HG02938 (cell line): ENCODE results near the gene LARP4.
"Not testable (repeated sequence)": the region's sequence is repeated elsewhere in the genome, so short reads cannot be mapped to it uniquely, and the experiment has no call there.

ENCODE experiments used
- ATAC-seq: cut with Tn5 transposase; IDR thresholded peaks from one replicate; pipeline ENCODE4 v1.9.1; 2021; ENCODE audit warnings: mild to moderate bottlenecking, moderate library complexity; ENCODE audit not compliant: unreplicated experiment

Gene LARP4

DNA sequence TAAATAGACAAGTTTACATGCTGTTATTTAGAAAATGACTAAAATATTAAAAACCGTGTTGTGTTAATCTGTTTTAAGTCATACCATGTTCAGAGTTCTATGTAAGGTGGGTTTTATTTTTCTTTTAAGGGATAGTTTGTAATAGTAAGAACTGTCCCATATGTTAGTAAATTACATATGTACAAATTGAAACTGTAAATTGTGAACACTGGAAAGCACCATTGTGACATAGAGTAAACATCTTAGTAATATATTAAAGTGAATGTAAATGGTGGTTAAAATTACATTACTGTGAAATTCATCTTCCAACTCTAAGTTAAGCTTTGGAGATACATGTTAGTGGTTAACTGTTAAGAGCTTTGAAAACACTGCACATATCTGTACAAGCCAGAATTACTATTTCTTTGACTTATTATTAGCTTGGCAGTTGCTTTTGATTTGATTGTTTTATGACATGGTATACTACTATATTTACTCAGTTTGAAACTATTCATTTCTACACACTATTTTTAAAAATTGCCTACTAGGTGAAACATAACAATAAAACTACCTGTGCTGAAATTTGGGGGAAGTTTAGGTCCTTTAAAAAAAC lies 76.7 kb downstream of the LARP4 start:
- ATAC-seq: no peak

DNA sequence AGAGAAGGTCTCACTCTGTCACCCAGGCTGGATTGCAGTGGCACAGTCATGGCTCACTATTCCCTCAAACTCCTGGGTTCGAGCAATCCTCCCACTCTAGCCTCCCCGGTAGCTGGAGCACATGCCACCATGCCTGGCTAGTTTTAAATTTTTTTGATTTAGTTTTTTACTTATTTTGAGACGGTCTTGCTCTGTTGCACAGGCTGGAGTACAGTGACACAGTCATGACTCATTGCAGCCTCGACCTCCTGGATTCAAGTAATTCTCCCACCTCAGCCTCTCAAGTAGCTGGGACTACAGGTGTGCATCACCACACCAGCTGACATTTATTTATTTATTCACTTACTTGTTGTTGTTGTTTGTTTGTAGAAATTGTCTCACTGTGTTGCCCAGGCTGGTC lies 81.9 kb downstream of the LARP4 start:
- no peak for ATAC-seq

DNA sequence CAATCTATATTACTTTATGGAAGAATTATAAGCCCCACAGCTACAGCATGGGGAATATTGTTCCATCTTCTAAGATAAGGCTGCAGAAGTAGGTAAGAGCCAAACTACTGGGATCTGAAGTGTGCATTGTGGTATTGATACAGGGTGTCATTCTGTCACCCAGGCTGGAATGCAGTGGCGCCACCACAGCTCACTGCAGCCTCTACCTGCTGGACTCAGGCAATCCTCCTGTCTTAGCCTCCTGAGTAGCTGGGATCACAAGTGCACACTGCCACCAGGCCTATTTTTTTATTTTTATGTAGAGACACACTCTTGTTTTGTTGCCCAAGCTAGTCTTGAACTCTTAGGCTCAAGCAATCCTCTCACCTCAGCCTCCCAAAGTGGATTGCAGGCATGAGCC lies 82.8 kb downstream of the LARP4 start:
- no peak for ATAC-seq

DNA sequence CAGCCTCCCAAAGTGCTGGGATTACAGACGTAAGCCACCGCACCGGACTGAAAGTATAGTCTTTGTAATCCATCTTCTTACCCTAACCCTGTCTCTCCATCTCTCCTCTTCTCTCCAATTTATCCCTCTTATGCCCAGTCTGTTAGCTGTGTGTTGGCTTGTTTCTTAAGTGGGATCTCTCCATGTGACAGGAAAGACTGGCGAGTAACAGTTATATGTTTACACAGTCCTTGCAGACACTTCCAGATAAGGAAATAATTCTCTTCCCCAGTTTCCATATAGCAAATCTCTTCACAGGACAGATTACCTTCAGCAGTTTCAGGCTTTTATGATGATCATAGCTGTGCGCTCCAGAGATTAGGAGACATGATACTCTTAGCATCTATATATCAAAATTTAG lies 88.1 kb downstream of the LARP4 start:
- no peak for ATAC-seq

DNA sequence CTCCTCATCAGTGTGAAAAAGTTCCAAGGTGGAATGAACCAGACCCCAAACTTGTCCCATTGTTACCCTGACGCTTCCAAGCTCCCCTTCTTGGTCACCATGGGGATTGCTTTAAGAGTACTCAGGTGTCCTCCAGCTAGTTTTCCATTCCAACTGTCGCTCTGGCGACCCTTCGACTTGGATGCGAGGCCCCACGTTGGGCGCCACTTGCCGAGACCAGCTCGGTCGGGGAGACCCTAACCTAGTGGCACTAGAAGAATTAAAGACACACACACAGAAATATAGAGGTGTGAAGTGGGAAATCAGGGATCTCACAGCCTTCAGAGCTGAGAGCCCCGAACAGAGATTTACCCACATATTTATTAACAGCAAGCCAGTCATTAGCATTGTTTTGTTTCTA lies 97.4 kb downstream of the LARP4 start:
- ATAC-seq: not testable (repeated sequence)

DNA sequence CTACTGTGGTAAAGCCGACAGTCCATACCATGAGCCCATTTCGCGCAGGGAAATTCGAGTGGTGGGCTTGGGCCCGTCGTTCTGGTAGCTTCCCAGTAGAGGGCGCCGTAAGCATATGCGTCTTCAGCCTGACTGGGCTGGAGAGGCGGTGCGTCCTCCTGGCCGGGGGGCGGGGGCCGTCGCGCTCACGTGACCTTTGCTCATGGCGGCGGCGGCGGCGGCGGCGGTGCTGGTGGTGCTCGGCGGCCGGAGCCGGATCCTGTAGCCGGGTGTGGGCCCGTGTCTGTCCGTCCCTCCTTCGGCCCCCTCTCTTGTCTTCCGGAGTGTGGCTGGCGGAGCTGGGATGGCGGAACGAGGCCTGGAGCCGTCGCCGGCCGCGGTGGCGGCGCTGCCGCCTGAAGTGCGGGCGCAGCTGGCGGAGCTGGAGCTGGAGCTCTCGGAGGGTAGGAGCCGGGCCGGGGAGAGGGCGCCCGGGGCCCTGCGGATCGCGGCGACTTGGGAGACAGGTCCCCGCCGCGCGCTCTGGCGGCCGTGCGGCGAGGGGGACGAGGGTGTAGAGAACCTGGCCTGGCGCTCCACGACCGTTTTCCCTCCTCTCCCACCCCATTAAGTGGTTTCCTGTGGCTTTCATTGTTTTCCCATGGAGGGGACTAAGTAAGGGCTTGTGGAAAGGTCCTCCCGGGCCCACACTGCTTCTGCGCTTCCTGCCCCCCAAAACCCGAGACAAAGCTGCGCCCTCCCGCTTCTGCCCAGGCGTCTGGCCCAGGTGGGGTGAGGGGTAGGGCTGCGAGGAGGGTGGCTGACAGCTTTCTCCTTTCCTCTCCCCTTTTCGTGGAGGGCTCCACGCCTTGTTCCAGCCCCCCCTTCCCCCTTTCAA lies 104.4 kb downstream of the LARP4 start, which contains the start of gene DIP2B:
DIP2B (plus strand) TSS at position 188 of the 877 bp plus-strand sequence; CDS start at position 344, 156 bp downstream.
- peak; percentile 76 for ATAC-seq

DNA sequence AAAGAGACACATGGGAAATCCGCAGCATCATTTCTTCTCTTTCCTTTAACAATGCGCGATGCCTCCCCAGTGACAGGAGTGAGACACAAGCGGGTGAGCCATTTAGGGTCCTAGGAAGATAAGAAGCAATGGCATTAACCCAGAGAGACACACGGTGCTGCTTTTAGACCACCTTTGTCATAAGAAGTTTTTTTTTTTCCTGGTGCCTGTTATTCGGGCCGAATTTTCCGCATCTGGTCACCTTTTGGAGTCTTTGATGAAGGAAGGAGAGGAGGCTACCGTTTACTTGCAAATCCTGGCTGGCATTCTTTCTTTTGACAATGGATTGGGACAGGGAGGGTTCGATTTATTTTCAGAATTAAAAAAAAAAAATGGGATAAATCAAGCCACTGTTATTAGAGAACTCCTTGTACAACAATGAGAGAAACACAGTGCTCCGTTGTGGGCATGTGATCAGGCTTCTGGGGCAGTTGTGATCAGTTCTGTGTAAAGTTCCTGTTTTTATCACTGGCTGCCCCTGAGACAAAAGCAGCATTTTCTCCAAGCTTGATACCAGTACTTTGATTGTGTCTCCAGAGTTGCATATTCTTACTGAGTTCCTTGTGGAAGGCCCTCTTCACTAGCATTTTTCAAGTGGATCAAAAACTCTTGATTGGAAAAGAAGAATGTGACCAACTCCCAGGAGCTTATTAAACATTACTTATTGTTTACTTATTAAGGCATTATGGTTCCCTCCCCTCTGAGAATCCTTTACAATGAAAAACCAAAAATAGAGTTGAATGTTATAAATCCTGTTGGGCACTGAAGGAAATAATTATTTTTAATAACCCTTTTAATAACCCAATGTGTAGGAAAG lies 105.2 kb downstream of the LARP4 start:
- no peak for ATAC-seq

DNA sequence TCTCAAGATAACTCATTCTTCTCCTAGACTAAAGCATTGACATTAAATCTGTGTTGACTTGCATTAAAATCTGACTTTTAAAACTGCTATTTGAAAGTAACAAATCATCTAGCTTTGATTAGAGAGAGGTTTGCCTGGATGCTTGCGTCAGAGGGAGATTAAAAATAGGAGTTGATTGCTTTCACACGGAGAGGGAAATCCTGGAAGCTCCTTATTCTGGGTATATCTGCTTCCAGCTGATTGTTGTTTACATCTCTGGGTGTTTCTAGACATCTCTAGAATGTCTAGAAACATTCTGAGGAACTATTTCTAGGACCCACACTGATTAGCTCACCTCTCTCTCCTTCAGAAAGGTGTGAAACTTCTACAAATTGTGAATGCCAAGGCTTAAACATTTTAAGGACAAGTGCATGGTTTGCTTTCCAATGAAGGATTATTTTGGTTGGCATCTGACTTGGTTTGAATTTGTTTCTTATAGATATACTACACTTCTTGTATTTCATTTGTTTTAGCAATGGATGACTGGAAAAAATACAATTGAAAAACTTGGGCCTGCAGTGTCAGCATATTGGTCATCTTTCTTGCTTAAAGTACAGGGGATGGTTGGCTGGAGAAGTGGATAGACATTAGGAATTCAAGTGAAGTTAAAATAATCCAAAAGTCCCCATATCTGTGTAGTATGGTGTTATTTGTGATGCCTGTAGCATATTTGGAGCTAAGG lies 106.2 kb downstream of the LARP4 start:
- ATAC-seq: no peak

DNA sequence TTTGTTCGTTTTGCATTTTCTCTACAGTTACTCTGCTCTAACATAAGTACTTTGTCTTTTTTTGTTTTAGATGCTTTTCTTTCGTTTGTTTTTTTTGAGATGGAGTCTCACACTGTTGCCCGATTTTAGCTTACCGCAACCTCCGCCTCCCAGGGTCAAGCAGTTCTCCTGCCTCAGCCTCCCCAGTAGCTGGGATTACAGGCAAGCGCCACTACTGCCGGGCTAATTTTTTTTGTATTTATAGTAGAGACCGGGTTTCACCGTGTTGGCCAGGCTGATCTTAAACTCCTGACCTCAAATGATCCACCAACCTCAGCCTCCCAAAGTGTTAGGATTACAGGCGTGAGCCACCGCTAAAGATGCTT lies 106.8 kb downstream of the LARP4 start:
- ATAC-seq: no peak

DNA sequence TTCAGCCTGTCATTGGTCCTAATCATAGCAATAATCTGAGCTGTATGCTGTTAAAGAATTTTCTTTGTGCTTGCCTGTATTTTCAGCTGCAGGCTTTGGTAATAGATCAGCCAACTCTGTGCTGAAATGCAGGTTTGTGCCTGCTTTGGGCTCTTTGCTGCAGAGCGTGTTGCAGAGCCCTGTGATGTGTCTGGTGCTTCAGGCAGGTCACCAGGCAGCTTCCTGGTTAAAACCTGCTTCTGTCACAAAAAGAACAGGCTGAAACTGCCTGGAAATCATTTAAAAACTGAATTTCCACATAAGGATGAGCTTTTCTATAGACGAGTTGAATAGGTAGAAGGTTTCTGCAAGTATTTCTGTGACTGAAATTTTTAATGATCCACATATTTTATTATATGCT lies 107.2 kb downstream of the LARP4 start:
- no peak for ATAC-seq

DNA sequence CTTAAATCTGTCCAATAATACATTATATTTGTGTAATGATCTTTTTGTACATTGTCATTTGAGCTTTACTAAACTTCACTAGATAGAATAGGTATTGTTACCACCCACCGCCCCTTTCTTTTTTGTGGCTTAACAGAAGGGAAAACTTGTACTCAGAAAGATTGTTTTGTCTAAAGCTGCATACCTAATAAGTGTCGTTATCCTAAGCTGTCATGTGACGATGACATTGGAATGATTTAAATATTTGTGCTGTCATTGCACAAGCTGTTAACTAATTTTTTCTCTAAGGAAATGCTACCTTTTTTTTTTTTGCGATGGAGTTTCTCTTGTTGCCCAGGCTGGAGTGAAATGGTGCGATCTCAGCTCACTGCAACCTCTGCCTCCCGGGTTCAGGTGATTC lies 107.7 kb downstream of the LARP4 start:
- ATAC-seq: no peak

DNA sequence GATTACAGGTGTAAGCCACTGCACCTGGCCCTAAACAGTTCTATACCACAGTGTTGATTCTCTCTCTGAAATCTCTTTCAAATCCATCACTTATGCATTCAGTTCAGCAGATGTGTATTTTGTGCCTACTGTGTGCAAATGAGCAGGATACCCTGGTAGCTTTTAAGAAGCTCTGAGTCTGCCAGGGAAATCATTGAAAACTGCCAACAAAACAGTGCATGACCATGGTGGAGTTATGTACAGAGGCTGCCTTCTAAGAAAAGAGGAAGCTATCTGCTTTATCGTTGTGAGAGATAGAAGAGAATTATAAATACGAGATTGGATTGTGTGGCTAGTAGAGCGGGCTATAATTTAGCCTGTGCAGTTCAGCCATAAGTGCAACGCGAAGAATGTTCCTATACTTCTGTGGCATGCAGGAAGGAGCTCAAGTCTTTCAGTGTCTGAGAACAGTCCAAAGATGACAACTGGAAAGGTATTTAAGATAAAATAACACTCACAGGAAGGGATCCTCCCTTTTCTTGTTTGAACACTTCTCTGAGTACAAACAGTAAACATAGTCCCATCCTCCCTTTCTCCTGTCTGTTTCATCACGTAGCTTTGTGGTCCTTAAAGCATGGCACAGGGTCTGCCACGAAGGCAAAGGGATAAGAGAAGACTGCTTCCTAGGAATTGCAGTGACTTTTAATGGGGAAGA lies 108.4 kb downstream of the LARP4 start:
- ATAC-seq: no peak

DNA sequence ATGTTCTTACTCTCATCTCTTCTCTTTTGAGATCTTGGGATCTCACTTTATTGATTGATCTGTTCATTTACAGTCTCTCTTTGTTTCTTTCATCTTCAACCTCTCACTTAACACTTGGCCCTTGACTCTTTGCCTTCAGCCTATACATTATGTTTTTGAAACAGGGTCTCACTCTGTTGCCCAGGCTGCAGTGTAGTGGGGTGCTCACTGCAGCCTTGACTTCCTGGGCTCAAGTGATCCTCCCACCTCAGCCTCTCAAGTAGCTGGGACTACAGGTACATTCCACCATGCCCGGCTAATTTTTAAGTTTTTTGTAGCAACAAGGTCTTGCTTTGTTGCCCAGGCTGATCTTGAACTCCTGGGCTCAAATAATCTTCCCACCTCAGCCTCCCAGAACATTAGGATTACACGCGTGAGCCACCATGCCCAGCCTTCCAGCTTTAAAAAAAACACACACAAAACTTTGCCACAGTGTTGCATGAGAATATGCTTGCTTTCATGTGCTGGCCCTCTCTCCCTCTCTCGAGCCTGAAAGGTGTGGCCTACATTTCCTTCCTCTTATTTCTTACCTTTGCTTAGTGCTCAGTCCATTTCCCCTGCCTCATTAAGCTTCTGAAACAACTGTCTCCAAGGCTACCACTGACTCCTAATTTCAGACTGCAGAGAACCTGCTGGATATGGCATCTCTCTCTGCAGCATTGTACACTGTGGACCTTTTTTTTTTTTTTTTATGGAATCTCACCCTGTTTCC lies 114.0 kb downstream of the LARP4 start:
- ATAC-seq: no peak

DNA sequence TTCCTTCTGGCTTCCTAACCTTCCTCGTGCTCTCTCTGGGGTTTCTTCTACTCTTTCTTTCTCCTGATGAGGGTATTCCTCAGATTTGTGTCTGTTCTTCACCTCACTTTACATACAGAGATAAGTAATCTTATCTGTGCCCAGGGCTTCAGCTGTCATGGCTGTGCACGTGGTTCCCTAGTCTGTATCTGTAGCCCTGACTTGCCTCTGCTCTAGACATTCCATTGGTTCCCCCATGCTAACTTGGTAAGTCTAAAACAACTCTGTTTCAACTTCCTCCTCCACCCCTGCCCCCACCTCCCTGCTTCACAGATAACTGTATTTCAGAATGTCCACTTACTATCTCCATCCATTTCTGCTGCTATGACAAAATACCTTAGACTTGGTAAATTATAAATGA lies 114.9 kb downstream of the LARP4 start:
- ATAC-seq: no peak

DNA sequence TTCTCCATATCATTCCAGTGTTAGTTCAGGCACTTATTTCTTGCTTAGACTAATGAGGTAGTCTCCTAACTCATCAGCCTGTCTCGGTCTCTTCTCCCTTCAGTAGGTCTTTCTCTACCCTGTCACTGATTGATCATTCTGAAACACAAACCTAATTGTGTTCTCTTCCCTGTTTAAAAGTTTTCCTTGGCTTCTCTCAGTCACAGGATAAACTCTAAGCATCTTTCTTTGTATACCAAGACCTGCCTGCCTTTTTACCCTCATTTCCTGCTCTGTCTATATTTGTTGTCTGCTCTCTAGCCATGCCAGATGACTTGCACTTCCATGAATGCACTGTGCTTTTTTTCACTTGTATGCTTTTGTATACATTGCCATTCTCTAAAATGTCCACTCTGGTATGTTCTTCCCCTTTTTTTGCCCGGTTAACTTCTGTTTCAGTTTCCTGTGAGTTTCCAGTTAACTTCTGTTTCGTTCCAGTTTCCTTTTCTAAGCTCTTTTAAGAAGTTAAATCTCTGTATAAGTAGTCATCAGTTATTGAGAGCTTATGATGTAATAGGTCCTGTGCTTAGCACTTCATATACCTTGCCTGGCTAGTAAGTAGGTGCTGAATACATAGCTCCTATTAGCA lies 116.8 kb downstream of the LARP4 start:
- ATAC-seq: peak; percentile 71

DNA sequence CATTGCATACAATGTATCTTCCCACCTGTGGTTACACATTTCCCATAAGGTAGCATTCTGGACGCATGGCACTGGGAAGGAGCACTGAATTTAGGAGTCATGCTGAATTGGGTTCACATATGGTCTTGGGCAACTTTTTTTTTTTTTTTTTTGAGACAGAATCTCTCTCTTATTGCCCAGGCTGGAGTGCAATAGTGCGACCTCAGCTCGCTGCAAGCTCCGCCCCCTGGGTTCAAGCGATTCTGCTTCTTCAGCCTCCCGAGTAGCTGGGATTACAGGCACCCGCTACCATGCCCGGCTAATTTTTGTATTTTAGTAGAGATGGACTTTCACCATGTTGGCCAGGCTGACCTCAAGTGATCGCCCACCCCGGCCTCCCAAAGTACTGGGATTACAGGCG lies 117.4 kb downstream of the LARP4 start:
- ATAC-seq: no peak

DNA sequence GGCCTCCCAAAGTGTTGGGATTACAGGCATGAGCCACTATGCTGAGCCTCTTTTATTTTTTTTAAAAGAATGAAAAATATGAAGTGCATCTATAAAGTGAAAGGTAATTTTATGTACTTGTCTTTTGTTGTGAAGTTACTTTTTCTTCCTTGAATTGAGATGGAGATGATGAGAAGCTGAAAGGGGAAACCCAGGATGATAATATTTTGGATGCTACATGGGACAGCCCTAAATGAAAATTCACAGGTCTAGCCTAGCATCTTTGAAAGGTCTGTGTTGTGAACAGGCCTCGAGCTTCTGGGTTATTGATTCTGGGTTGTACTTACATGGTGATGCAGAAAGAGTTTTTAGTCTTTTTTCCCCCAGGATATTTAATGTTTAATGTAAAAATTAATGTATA lies 118.7 kb downstream of the LARP4 start:
- ATAC-seq: no peak

DNA sequence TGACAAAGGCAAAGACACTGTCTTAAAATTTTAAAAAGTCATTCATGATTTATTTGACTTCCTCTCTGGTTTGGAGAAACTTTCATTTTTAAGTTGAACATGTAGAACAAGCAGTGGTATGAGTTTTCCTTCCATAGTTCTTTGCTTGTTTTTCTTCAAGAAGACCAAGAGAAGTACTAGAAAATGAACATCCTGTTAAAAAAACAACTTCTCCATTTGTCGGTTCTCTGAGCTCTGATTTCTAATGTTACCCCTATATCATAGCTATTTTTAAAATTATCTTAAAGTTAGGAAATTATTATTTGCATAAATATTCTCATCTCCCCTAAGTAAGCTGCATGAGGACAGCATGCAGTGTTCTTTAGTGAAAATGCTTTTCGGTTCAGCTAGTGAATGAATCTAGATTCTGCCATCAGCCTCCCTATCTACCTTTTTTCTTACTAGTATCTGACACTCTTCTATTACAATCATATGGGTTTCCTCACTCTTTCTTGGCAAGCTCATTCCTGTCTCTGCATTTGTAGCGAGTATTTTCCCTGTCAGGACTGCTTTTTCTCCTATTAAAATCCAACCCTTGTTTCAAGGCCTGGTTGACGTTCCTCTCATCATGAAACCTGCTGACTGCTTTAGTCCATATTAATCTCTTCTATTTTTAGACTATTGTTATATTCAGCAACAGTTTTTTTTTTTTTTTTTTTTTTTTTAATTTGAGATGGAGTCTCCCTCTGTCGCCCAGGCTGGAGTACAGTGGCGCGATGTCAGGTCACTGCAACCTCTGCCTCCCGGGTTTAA lies 119.9 kb downstream of the LARP4 start:
- ATAC-seq: no peak
